HepG2 (cell line): ENCODE data around the gene MPZ. TPM values are rescaled to one million over a fixed set of nuclear protein-coding genes. Genes with fewer than 3 reads are reported as not detected.
A peak's percentile ranks its signal among the peaks of the same experiment; 100 is the strongest.

ENCODE experiments used
- ATAC-seq: fragments of 200-7000 bp; cut with Tn5 transposase; 3 replicates; pipeline ENCODE4 v1.9.1; 2020; ENCODE audit warnings: mild to moderate bottlenecking, moderate library complexity
- BruUV-seq: library from RNA; stranded (reverse); fragments of 400-500 nt; replicated peaks from 2 replicates; lab custom pipeline; 2021; lab: Mats Ljungman, UMichigan
- CTCF ChIA-PET: fragments of 300-600 bp; formaldehyde crosslinking; extraction: SDS; loops from one replicate; lab custom pipeline; 2021; ENCODE audit warnings: low total read pairs, inconsistent platforms, low intra/inter-chr PET ratio; lab: Yijun Ruan, JAX
- POLR2A ChIA-PET: fragments of 350-600 bp; sonication (Branson Sonifier 250); formaldehyde crosslinking; loops from one replicate; lab custom pipeline; 2020; ENCODE audit warnings: antibody characterized with exemption, inconsistent platforms; lab: Yijun Ruan, JAX
- DNase-seq: peaks from one replicate; pipeline ENCODE4 v3.0.0-alpha.2; 2015; ENCODE audit warnings: low spot score
- FAIRE-seq: peaks from 3 replicates; lab custom pipeline; 2011; peaks lifted over from hg19 to GRCh38; lab: Jason Lieb, UNC
- H2AFZ ChIP-seq: one replicate; pipeline ENCODE4 v1.6.1; 2011; ENCODE audit warnings: low read length, inconsistent platforms
- H3K27ac ChIP-seq: fragments of 300-600 bp; 3 replicates; pipeline ENCODE4 v1.8.0; 2011; ENCODE audit warnings: mixed run types, mild to moderate bottlenecking, mixed read lengths, low read length, inconsistent platforms; ENCODE audit not compliant: insufficient read depth; ENCODE audit errors: extremely low read length
- H3K27me3 ChIP-seq, 2 experiments: fragments of 200-600 bp in 1 of 2; 2 replicates in 1 of 2; 3 replicates in 1 of 2; pipeline versions ENCODE4 v1.6.0 to v1.8.0; 2011; ENCODE audit warnings: low read length in 2 of 2, mild to moderate bottlenecking in 2 of 2, moderate library complexity in 2 of 2, inconsistent platforms in 1 of 2; ENCODE audit not compliant: insufficient read depth in 2 of 2, control insufficient read depth in 1 of 2
- H3K36me3 ChIP-seq, 2 experiments: fragments of 200-600 bp in 1 of 2; replicated peaks in 1 of 2; 2 replicates in 1 of 2; 3 replicates in 1 of 2; pipeline versions ENCODE4 v1.5.1 to v1.8.0; 2011; ENCODE audit warnings: low read length in 2 of 2, inconsistent platforms in 1 of 2; ENCODE audit not compliant: insufficient read depth in 2 of 2, control insufficient read depth in 1 of 2
- H3K4me1 ChIP-seq: 2 replicates; pipeline ENCODE4 v1.5.1; 2012; ENCODE audit warnings: low read length, inconsistent platforms; ENCODE audit not compliant: insufficient read depth
- H3K4me2 ChIP-seq: 2 replicates; pipeline ENCODE4 v1.6.0; 2011; ENCODE audit warnings: low read depth, low read length, inconsistent platforms
- H3K4me3 ChIP-seq, 3 experiments: fragments of 200-600 bp in 1 of 3; sonication (generic), shearing (Covaris generic) in 1 of 3; replicated peaks in 1 of 3; 2 replicates each; pipeline ENCODE4 v1.5.1; 2011 to 2016; ENCODE audit warnings: low read length in 3 of 3, inconsistent platforms in 2 of 3, low read depth in 2 of 3, mild to moderate bottlenecking in 2 of 3, control low read depth in 1 of 3, mixed read lengths in 1 of 3; ENCODE audit not compliant: insufficient read depth in 1 of 3
- H3K79me2 ChIP-seq: one replicate; pipeline ENCODE4 v1.6.1; 2011; ENCODE audit warnings: low read length, inconsistent platforms; ENCODE audit not compliant: insufficient read depth
- H3K9ac ChIP-seq: 2 replicates; pipeline ENCODE4 v1.6.0; 2011; ENCODE audit warnings: mild to moderate bottlenecking, low read depth, low read length, inconsistent platforms; ENCODE audit not compliant: insufficient read depth
- H3K9me3 ChIP-seq: 2 replicates; pipeline ENCODE4 v1.5.1; 2012; ENCODE audit warnings: mild to moderate bottlenecking, low read length
- H4K20me1 ChIP-seq: 2 replicates; pipeline ENCODE4 v1.6.0; 2011; ENCODE audit warnings: inconsistent platforms, mild to moderate bottlenecking, low read length, moderate library complexity; ENCODE audit not compliant: insufficient read depth
- ATF7 ChIP-seq, 2 experiments: fragments of 450-650 bp in 1 of 2; sonication (generic) in 1 of 2; formaldehyde crosslinking in 1 of 2; IDR thresholded peaks; 2 replicates each; pipeline versions ENCODE4 v1.4.0 to v1.6.1; 2016 to 2020; ENCODE audit warnings: antibody characterized with exemption in 1 of 2, mild to moderate bottlenecking in 1 of 2, missing genetic modification reagents in 1 of 2
- CREB1 ChIP-seq, 2 experiments: fragments of 450-650 bp in 1 of 2; IDR thresholded peaks; 2 replicates each; pipeline ENCODE4 v1.6.1; 2016 to 2017; ENCODE audit warnings: control low read depth in 1 of 2, mild to moderate bottlenecking in 1 of 2, missing compliant biosample characterization in 1 of 2, missing genetic modification characterization in 1 of 2
- DR1 ChIP-seq: sonication (generic); formaldehyde crosslinking; IDR thresholded peaks from 2 replicates; pipeline ENCODE4 v1.8.0; 2021; ENCODE audit warnings: mild to moderate bottlenecking, missing genetic modification reagents, inconsistent platforms
- HIVEP1 ChIP-seq: sonication (generic); formaldehyde crosslinking; IDR thresholded peaks from 2 replicates; pipeline ENCODE4 v1.4.0; 2020; ENCODE audit warnings: mild to moderate bottlenecking, missing genetic modification reagents
- MAF1 ChIP-seq: sonication (generic); formaldehyde crosslinking; IDR thresholded peaks from 2 replicates; pipeline ENCODE4 v1.5.0; 2020; ENCODE audit warnings: missing genetic modification reagents, borderline replicate concordance
- MAFF ChIP-seq: IDR thresholded peaks from 2 replicates; pipeline ENCODE4 v1.6.1; 2011; ENCODE audit warnings: low read depth, low read length, improper control_type of control experiment
- MAFK ChIP-seq, 2 experiments: IDR thresholded peaks in 1 of 2; conservative IDR thresholded peaks in 1 of 2; 2 replicates each; pipeline ENCODE4 v1.6.1; 2011; ENCODE audit warnings: improper control_type of control experiment in 2 of 2, low read length in 2 of 2
- MXI1 ChIP-seq: IDR thresholded peaks from 3 replicates; pipeline ENCODE4 v1.6.1; 2012; ENCODE audit warnings: low read depth, low read length, inconsistent platforms, borderline replicate concordance
- SAP130 ChIP-seq: IDR thresholded peaks from 2 replicates; pipeline ENCODE4 v1.6.1; 2016; ENCODE audit warnings: low read depth
- SMAD9 ChIP-seq: sonication (generic); formaldehyde crosslinking; IDR thresholded peaks from 2 replicates; pipeline ENCODE4 v1.5.1; 2020; ENCODE audit warnings: mild to moderate bottlenecking, missing genetic modification reagents
- TAF1 ChIP-seq: sonication (generic); formaldehyde crosslinking; IDR thresholded peaks from 2 replicates; pipeline ENCODE4 v1.4.0; 2020; ENCODE audit warnings: missing genetic modification reagents
- ZFY ChIP-seq: sonication (generic); formaldehyde crosslinking; IDR thresholded peaks from 2 replicates; pipeline ENCODE4 v1.4.0; 2020; ENCODE audit warnings: missing genetic modification reagents
- ZNF180 ChIP-seq: sonication (generic); formaldehyde crosslinking; IDR thresholded peaks from 2 replicates; pipeline ENCODE4 v1.4.0; 2020; ENCODE audit warnings: low read depth, missing genetic modification reagents, borderline replicate concordance
- ZNF616 ChIP-seq: sonication (generic); formaldehyde crosslinking; IDR thresholded peaks from 2 replicates; pipeline ENCODE4 v1.5.0; 2020; ENCODE audit warnings: low read depth, mild to moderate bottlenecking, missing genetic modification reagents
- WGBS: methylation state at CpG from one replicate; pipeline ENCODE4 v1.1.6; 2017; ENCODE audit warnings: low lambda C conversion rate; 5-methylcytosine and 5-hydroxymethylcytosine counted together
- in situ Hi-C: cut with HindIII; loops from 2 replicates; pipeline ENCODE4 v1.10.0; 2017; ENCODE audit warnings: low pct_unique_long_range_greater_than_20kb; ENCODE audit not compliant: extremely low pct_ligation_motif_present
- intact Hi-C: fragments of 100-400 bp; cut with micrococcal nuclease; formaldehyde crosslinking; loops from one replicate; pipeline ENCODE4 v1.10.0; 2022; ENCODE audit not compliant: unreplicated experiment
- polyA plus RNA-seq, 8 experiments: library from polyadenylated mRNA; depleted of rRNA in 3 of 8; stranded (reverse) in 7 of 8; unstranded in 1 of 8; fragments of >200 nt; fragmentation: Illumina TruSeq in 4 of 8; extraction: Trizol in 4 of 8; gene quantifications; 2 replicates each; pipeline versions ENCODE4 v1.2.1 to v1.2.3, GENCODE V29; 2011 to 2016; ENCODE audit warnings: low read depth in 4 of 8, missing spikeins in 1 of 8, mixed read lengths in 1 of 8; ENCODE audit not compliant: insufficient read depth in 1 of 8
- total RNA-seq, 5 experiments: library from RNA; depleted of rRNA; stranded (reverse); fragments of >200 nt; fragmentation: Illumina TruSeq; extraction: Trizol; gene quantifications; 2 replicates each; pipeline ENCODE4 v1.2.3, GENCODE V29; 2016; ENCODE audit warnings: low read depth in 1 of 5
- TF ChIP-seq, protein P1 (sequence below): sonication (generic); formaldehyde crosslinking; IDR thresholded peaks from 2 replicates; pipeline ENCODE4 v1.4.0; 2020; ENCODE audit warnings: low read depth, mild to moderate bottlenecking, missing genetic modification reagents
- TF ChIP-seq, protein P2 (sequence below): sonication (generic); formaldehyde crosslinking; IDR thresholded peaks from 2 replicates; pipeline ENCODE4 v1.4.0; 2020; ENCODE audit warnings: mild to moderate bottlenecking, missing genetic modification reagents

MPZ gene
- total and polyA plus RNA-seq, 2 of the 13 experiments (the other 11 are each of a cell fraction or from before 2014, with no cell fraction given): 18.3 to 24.6 TPM

DNA sequence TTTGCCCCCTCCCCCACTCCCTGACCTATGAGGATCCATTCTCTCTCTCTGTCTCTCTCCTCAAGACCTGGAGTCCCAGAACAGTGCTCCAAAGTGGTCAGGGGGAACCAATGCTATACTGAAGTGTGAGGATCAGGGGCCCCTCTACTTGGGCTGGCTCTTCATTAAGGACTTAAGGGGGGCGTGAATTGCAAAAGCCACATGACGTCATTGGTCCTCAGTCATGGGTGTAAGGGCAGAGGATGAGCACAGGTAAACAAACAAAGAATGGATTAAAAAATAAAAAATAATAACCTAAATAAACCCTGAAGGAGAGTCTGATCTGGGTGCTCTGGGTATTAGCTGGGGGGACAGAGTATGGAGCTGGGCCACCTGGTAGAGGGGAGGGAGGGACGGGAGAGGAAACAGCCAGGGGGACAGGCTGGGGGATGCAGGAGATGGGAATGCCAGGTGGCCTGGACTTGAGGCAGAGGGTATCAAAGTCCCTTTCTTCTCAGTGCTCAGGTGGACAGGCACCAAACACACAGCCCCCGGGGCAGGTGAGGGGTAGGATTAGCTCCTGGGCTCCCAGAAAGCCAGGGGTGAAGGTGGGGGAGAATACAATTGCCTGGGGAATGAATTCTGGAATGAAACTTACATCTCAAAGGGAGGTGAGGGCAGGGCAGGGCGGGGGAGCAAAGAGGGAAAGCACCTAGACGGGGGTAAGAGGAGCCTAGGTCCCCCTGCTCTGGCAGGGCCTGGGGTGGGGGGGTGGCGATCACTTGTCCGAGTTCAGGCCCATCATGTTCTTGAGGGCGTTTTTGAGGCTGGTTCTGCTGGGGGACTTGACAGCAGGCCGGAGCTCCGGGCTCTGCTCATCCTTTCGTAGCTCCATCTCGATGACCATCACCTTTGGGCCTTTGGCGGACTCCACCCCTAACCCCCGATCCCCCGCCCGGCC lies 4.6 kb downstream of the MPZ start:
- BruUV-seq: no TSS peak

DNA sequence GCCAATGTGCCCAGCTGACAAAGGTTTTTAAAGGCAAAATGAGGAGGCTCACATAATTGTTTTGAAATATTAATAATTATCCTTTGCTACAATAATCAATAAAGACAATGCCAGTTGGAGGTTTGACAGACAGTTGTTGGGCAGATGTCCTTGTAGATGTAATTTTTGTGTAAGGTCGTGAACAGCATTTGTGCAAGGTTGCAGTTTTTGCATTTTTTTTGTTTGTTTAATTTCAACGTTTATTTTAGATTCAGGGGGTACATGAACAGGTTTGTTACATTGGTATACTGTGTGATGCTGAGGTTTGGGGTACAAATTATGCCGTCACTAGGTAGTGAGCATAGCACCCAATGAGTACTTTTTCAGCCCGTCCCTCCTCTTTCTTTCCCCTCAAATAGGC lies 9.3 kb downstream of the MPZ start:
- H2AFZ ChIP-seq: no peak overlapping the region
- no peak overlapping the region for H3K27ac ChIP-seq
- H3K4me3 ChIP-seq: no peak overlapping the region
- H3K79me2 ChIP-seq: no peaks in the 10 kb centered on the region
- TF ChIP-seq, protein P1, sequence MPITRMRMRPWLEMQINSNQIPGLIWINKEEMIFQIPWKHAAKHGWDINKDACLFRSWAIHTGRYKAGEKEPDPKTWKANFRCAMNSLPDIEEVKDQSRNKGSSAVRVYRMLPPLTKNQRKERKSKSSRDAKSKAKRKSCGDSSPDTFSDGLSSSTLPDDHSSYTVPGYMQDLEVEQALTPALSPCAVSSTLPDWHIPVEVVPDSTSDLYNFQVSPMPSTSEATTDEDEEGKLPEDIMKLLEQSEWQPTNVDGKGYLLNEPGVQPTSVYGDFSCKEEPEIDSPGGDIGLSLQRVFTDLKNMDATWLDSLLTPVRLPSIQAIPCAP (CRISPR knock-in tag): no peak
- TF ChIP-seq MAFK (conservative IDR thresholded peaks at IDR 0.05 in 1 of 2, IDR thresholded peaks at IDR 0.05 in 1 of 2; ENCODE audit: low read length in 2 of 2) (peak; percentile 88), SAP130 (CRISPR knock-in tag) (no peak), SMAD9 (CRISPR knock-in tag) (no peak), DR1 (no peak), MAF1 (CRISPR knock-in tag) (no peak), MXI1 (no peak), HIVEP1 (CRISPR knock-in tag) (no peak), ZNF180 (CRISPR knock-in tag) (no peak), ZNF616 (CRISPR knock-in tag) (no peak), ZFY (CRISPR knock-in tag) (no peak), MAFF (peak; percentile 88)
- TF ChIP-seq, protein P2, sequence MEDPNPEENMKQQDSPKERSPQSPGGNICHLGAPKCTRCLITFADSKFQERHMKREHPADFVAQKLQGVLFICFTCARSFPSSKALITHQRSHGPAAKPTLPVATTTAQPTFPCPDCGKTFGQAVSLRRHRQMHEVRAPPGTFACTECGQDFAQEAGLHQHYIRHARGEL: no peak
- TF ChIP-seq, all 625 proteins: peak for 2
- Histone ChIP-seq H3K4me2 (no peak overlapping the region), H3K27me3 (no peaks in the 10 kb centered on the region), H3K9ac (no peak overlapping the region), H3K9me3 (no peaks in the 10 kb centered on the region), H3K36me3 (no peaks in the 10 kb centered on the region), H4K20me1 (no peaks in the 10 kb centered on the region), H3K4me1 (peaks cover 23% of the 10 kb centered on the region)
- no TSS peak for BruUV-seq
- in situ Hi-C loops: no loop called here
- intact Hi-C loops: no loop called here
- CTCF ChIA-PET: no interaction called here
- POLR2A ChIA-PET: no interaction called here
- DNase-seq: no peak
- no peak for ATAC-seq
- WGBS: 77% methylated on average over 4 of the region's 4 CpGs
- no peak for FAIRE-seq

More for the DNA sequence above, 4.6 kb downstream of the MPZ start:
- POLR2A ChIA-PET: interaction anchor here (0.9 to 2.4 kb wide), 11 partner anchors 8 to 139 kb away, joined by 3 to 14 read pairs (median 6); partner anchors contain the start of genes APOA2, NDUFS2, PPOX and SDHC
- TF ChIP-seq ATF7 (IDR thresholded peaks at IDR 0.05) (peak; percentile 71), ATF7 (CRISPR knock-in tag; IDR thresholded peaks at IDR 0.05) (no peak), TAF1 (no peak), CREB1 (IDR thresholded peaks at IDR 0.05) (peak; percentile 60), CREB1 (CRISPR knock-in tag; IDR thresholded peaks at IDR 0.05) (no peak)
- TF ChIP-seq, all 625 proteins: peak for 2
- Histone ChIP-seq H3K36me3 (no peaks in the 10 kb centered on the region), H3K4me1 (peaks cover 59% of the 10 kb centered on the region), H4K20me1 (no peaks in the 10 kb centered on the region), H3K4me3 (peak overlapping the region; percentile 45 to 73 (median 63); a peak in 4 of 6 replicates), H3K27me3 (no peaks in the 10 kb centered on the region), H3K9me3 (no peaks in the 10 kb centered on the region), H3K79me2 (no peaks in the 10 kb centered on the region), H2AFZ (no peak overlapping the region), H3K27ac (no peak overlapping the region), H3K9ac (no peak overlapping the region), H3K4me2 (peak overlapping the region; percentile 69)
- intact Hi-C loops: no loop called here
- ATAC-seq: no peak
- CTCF ChIA-PET: no interaction called here
- DNase-seq: no peak
- 57% methylated on average over 12 of the region's 17 CpGs for WGBS
- in situ Hi-C loops: no loop called here
- FAIRE-seq: no peak
